ENCODE data around the gene FOXK1.

Gene FOXK1

DNA sequence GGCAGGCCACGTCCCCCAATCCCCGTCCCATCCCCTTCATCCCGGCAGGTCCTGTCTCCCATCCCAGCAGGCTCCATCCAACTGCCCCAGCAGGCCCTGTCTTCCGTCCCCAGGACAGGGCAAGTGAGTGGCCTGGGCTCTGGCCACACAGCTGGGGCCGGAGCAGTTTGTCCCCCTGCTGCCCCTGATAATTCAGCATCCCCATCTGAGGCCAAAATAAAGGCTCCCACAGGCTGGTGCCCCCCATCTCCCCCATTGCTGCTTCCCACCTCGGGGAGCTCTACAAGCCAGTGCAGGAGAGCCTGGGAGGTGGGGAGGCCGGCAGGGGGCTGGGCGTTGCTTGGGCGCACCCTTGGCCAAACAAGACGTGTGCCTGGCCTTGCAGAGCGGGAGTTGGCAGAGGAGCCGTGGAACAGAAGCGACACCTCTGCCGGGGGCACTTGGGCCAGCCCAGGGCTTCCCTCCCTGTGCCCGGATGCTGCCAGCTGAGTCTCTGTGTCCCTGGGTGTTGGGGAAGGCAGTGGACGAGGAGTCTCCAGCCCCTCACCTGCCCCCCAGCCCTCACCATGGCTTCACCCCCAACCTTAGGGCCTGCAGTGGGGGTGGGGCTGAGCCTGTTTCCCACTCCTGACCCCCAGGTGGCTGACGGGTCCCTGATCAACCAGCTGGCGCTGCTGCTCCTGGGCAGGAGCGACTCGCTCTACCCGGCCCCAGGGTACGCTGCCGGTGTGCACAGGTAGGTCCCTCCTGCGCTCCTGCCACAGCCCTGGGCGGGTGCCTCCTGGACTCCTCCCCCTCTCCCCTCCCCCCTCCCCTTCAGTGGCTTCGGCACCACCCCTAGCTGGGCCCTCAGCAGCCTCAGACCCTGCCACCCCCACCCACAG is 107.3 kb downstream of the FOXK1 start:
- Mint-ChIP-seq H3K9me3 (peaks cover 6% of the 10 kb centered on the region), H3K4me1 (peaks cover 6% of the 10 kb centered on the region), H3K4me3 (no peak overlapping the region), H3K27me3 (ENCODE audit: low read depth, poor library complexity) (no peaks in the 10 kb centered on the region), H3K27ac (no peak overlapping the region), H3K36me3 (ENCODE audit: low read depth) (peaks cover 11% of the 10 kb centered on the region)
- TF ChIP-seq, protein P1, sequence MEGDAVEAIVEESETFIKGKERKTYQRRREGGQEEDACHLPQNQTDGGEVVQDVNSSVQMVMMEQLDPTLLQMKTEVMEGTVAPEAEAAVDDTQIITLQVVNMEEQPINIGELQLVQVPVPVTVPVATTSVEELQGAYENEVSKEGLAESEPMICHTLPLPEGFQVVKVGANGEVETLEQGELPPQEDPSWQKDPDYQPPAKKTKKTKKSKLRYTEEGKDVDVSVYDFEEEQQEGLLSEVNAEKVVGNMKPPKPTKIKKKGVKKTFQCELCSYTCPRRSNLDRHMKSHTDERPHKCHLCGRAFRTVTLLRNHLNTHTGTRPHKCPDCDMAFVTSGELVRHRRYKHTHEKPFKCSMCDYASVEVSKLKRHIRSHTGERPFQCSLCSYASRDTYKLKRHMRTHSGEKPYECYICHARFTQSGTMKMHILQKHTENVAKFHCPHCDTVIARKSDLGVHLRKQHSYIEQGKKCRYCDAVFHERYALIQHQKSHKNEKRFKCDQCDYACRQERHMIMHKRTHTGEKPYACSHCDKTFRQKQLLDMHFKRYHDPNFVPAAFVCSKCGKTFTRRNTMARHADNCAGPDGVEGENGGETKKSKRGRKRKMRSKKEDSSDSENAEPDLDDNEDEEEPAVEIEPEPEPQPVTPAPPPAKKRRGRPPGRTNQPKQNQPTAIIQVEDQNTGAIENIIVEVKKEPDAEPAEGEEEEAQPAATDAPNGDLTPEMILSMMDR (IDR thresholded peaks at IDR 0.05), result no peak
- no peak for DNase-seq

DNA sequence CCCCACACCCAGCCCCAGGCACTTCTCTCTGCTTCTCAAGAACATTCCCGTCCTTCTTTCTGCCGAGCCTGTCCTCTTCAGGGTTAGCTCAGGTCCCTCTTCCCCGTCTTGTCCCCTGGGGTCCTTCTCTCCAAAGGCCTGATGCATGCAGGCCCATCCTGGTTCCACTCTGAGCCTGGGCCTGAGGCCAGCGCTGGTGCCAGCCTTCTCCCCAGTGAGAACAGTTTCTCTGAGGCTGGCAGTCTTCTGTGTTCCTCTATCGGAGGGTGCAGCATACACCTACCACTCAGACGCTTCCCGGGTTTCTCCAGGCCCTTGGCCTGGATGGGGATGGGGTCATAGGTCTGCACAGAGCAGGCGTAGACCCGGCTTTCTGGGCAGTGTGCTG is 108.0 kb downstream of the FOXK1 start:
- TF ChIP-seq, protein P1 (IDR thresholded peaks at IDR 0.05), result no peak
- Mint-ChIP-seq H3K27ac (no peak overlapping the region), H3K4me3 (no peak overlapping the region), H3K36me3 (ENCODE audit: low read depth) (peaks cover 17% of the 10 kb centered on the region), H3K9me3 (peaks cover 9% of the 10 kb centered on the region), H3K4me1 (peaks cover 8% of the 10 kb centered on the region), H3K27me3 (ENCODE audit: low read depth, poor library complexity) (no peaks in the 10 kb centered on the region)
- no peak for DNase-seq

DNA sequence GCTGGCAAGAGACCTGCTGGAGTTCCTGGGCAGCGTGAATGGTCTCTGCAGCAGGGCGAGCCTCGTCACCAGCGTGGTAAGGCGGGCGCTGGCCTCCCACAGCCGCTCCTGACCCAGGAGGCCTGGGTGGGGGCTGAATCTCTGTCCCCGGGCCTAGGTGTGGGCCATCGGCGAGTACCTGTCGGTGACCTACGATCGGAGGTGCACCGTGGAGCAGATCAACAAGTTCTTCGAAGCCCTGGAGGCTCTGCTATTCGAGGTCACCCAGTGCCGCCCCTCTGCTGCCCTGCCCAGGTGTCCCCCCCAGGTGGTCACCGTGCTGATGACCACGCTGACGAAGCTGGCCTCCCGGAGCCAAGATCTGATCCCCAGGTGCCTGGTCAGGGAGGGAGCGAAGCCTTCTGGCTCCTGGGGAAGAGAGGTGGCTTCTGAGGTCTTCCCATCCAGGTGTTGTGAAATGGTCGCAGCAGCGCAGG is 108.5 kb downstream of the FOXK1 start:
- Mint-ChIP-seq H3K36me3 (ENCODE audit: low read depth) (peaks cover 17% of the 10 kb centered on the region), H3K4me1 (peaks cover 8% of the 10 kb centered on the region), H3K4me3 (no peak overlapping the region), H3K9me3 (peaks cover 9% of the 10 kb centered on the region), H3K27ac (no peak overlapping the region), H3K27me3 (ENCODE audit: low read depth, poor library complexity) (no peaks in the 10 kb centered on the region)
- DNase-seq, result no peak
- TF ChIP-seq, protein P1 (IDR thresholded peaks at IDR 0.05), result no peak

DNA sequence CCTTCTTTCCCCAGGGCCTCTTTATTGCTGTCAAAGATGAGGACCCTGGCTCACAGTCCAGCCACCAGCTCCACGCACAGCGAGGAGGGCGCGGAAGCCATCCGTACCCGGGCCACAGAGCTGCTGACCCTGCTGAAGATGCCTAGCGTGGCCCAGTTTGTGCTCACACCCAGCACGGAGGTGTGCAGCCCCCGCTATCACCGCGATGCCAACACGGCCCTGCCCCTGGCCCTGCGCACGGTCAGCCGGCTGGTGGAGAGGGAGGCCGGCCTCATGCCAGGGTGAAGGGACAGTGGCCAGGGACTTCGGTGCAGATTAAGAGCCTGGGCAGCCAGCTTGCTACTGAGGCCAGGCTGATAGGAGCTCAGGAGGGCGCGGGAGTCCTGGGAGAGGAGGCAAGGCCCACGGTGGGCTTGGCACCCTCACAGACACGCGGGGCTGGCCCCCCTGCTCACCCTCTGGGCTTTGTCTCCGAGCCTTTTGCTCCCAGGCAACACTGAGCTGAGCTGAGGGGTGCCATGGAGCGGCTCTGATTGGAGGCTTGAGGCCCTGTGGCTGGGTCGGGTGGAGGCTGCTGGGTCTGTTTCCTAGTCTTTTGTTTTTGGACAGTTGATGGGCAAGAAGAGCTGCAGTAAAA is 109.1 kb downstream of the FOXK1 start:
- H3K9me3 Mint-ChIP-seq, result peaks cover 9% of the 10 kb centered on the region
- H3K4me3 Mint-ChIP-seq, result no peak overlapping the region
- peaks cover 8% of the 10 kb centered on the region for H3K4me1 Mint-ChIP-seq
- peaks cover 3% of the 10 kb centered on the region for H3K27me3 Mint-ChIP-seq (ENCODE audit: low read depth, poor library complexity)
- no peak overlapping the region for H3K27ac Mint-ChIP-seq
- TF ChIP-seq, protein P1 (IDR thresholded peaks at IDR 0.05), result no peak
- DNase-seq, result no peak
- peaks cover 21% of the 10 kb centered on the region for H3K36me3 Mint-ChIP-seq (ENCODE audit: low read depth)

DNA sequence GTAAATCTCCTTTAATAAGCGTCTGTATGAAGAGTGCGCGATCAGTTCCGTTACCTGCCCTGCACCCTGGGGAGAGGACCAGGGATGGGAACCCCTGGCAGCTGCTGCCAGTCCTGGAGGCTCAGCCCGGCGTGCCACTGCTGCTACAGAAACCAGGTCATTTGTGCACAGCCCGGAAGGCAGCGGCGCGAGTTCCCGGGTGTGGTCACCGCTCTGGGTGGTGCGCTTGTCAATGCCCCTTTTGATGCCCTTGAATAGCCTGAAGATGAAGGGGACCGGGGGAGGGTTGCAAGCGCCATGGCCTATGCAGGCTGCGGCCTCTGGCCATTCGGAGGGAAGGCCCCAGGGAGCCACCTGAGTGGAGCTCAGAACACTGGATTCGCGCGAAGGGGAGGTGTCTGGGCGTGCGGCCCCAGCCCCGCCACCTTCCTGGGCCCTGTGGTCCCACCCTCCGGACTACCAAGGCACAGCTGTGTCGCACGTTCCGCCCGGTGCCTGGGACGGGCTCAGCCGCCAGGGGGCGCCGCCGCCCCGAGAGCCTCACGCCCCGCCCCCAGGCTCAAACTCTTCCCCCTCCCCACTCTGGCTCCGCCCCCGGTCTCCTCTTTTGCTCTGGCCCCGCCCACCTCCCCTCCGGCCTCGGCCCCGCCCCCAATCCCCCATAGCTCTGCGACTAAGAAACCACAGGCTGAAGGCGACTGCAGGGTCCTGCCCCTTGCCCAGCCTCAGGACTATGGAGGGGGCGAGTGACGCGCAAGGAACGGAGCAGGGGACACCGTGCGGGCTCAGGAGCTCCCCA is 109.8 kb downstream of the FOXK1 start:
- peak; percentile 89 for DNase-seq
- no peak overlapping the region for H3K27ac Mint-ChIP-seq
- peaks cover 8% of the 10 kb centered on the region for H3K4me1 Mint-ChIP-seq

More for the DNA sequence above, 109.8 kb downstream of the FOXK1 start:
- no peak overlapping the region for H3K4me3 Mint-ChIP-seq
- H3K36me3 Mint-ChIP-seq (ENCODE audit: low read depth), result peaks cover 22% of the 10 kb centered on the region
- TF ChIP-seq, protein P1 (IDR thresholded peaks at IDR 0.05), result peak; percentile 77
- peaks cover 9% of the 10 kb centered on the region for H3K9me3 Mint-ChIP-seq
- peaks cover 8% of the 10 kb centered on the region for H3K27me3 Mint-ChIP-seq (ENCODE audit: low read depth, poor library complexity)
